Activated naive CD4-positive, alpha-beta T cell (primary cell): ENCODE measurements around the gene ESRRG.
"Not testable (repeated sequence)": the region's sequence is repeated elsewhere in the genome, so short reads cannot be mapped to it uniquely, and the experiment has no call there.

Experiments
- DNase-seq, 4 experiments: peaks; one replicate each; lab custom pipeline; 2025; lab: John Stamatoyannopoulos, UW

Gene ESRRG

GRCh38 chr1:216563087-216563486 lies 160.1 kb downstream of the ESRRG start:
- no peak for DNase-seq

GRCh38 chr1:216562383-216562782 lies 160.8 kb downstream of the ESRRG start:
- no peak for DNase-seq

- DNase-seq: no peak
Measured at GRCh38 chr1:216560527-216560926, 162.7 kb downstream of the ESRRG start.

GRCh38 chr1:216559359-216559758 lies 163.9 kb downstream of the ESRRG start:
- no peak for DNase-seq

GRCh38 chr1:216555653-216556052 lies 167.6 kb downstream of the ESRRG start:
- DNase-seq: no peak

GRCh38 chr1:216554934-216555333 lies 168.3 kb downstream of the ESRRG start:
- no peak for DNase-seq

GRCh38 chr1:216553766-216554165 lies 169.5 kb downstream of the ESRRG start:
- DNase-seq: no peak

GRCh38 chr1:216553040-216553439 lies 170.2 kb downstream of the ESRRG start:
- no peak for DNase-seq

GRCh38 chr1:216549796-216550195 lies 173.4 kb downstream of the ESRRG start:
- DNase-seq: no peak

GRCh38 chr1:216542741-216543140 lies 180.5 kb downstream of the ESRRG start:
- DNase-seq: no peak

GRCh38 chr1:216542263-216542662 lies 181.0 kb downstream of the ESRRG start:
- DNase-seq: no peak

- no peak for DNase-seq
Measured at GRCh38 chr1:216535751-216536150, 187.5 kb downstream of the ESRRG start.

GRCh38 chr1:216535059-216535458 lies 188.2 kb downstream of the ESRRG start:
- no peak for DNase-seq

GRCh38 chr1:216533776-216534175 lies 189.5 kb downstream of the ESRRG start:
- DNase-seq: no peak

GRCh38 chr1:216532251-216532798 lies 190.9 kb downstream of the ESRRG start:
- no peak for DNase-seq

- no peak for DNase-seq
Measured at GRCh38 chr1:216531263-216532239, 191.7 kb downstream of the ESRRG start.

GRCh38 chr1:216529851-216530250 lies 193.4 kb downstream of the ESRRG start:
- DNase-seq: not testable (repeated sequence)

GRCh38 chr1:216528816-216529215 lies 194.4 kb downstream of the ESRRG start:
- no peak for DNase-seq

GRCh38 chr1:216523449-216524190 lies 199.6 kb downstream of the ESRRG start:
- no peak for DNase-seq

GRCh38 chr1:216523043-216523442 lies 200.2 kb downstream of the ESRRG start:
- DNase-seq: no peak

GRCh38 chr1:216521477-216521876 lies 201.8 kb downstream of the ESRRG start:
- DNase-seq: no peak

GRCh38 chr1:216518844-216519627 lies 204.2 kb downstream of the ESRRG start:
- DNase-seq: no peak
